Loucy (cell line): ENCODE data around the gene DLGAP1.

Source experiments
- H2AFZ ChIP-seq: fragments of 200-600 bp; sonication (generic); 2 replicates; pipeline ENCODE4 v1.6.0; 2016; ENCODE audit warnings: antibody characterized with exemption, mild to moderate bottlenecking, low read length, moderate library complexity
- H3F3A ChIP-seq: fragments of 200-600 bp; 2 replicates; pipeline ENCODE4 v1.6.0; 2016; ENCODE audit warnings: antibody characterized with exemption, low read depth, mild to moderate bottlenecking
- H3K27me3 ChIP-seq: fragments of 200-600 bp; sonication (generic); 2 replicates; pipeline ENCODE4 v1.6.1; 2014; ENCODE audit warnings: low read length, mild to moderate bottlenecking; ENCODE audit not compliant: insufficient read depth, poor library complexity, severe bottlenecking
- H3K36me3 ChIP-seq: fragments of 200-600 bp; sonication (generic); 2 replicates; pipeline ENCODE4 v1.6.1; 2016; ENCODE audit warnings: low read length; ENCODE audit not compliant: insufficient read depth
- H3K4me1 ChIP-seq: fragments of 200-600 bp; sonication (generic); 2 replicates; pipeline ENCODE4 v1.5.1; 2014; ENCODE audit warnings: low read length, mild to moderate bottlenecking; ENCODE audit not compliant: insufficient read depth, poor library complexity, severe bottlenecking
- H3K4me2 ChIP-seq: fragments of 200-600 bp; sonication (generic); 2 replicates; pipeline ENCODE4 v1.6.0; 2014; ENCODE audit warnings: antibody characterized with exemption, low read length, low read depth, mild to moderate bottlenecking; ENCODE audit not compliant: poor library complexity, severe bottlenecking
- H3K4me3 ChIP-seq: fragments of 200-600 bp; sonication (generic); 2 replicates; pipeline ENCODE4 v1.5.1; 2014; ENCODE audit warnings: low read length, mild to moderate bottlenecking, mixed read lengths; ENCODE audit not compliant: poor library complexity, severe bottlenecking
- H3K79me2 ChIP-seq: fragments of 200-600 bp; sonication (generic); 2 replicates; pipeline ENCODE4 v1.6.1; 2014; ENCODE audit warnings: low read length; ENCODE audit not compliant: insufficient read depth
- H3K9ac ChIP-seq: fragments of 200-600 bp; sonication (generic); 2 replicates; pipeline ENCODE4 v1.6.0; 2014; ENCODE audit warnings: mild to moderate bottlenecking, low read depth, low read length, moderate library complexity; ENCODE audit not compliant: poor library complexity, severe bottlenecking
- H3K9me2 ChIP-seq: fragments of 200-600 bp; sonication (generic); replicated peaks from 2 replicates; pipeline ENCODE4 v1.6.1; 2016; ENCODE audit warnings: low read depth, low read length, mixed read lengths
- H3K9me3 ChIP-seq: fragments of 200-600 bp; sonication (generic); 2 replicates; pipeline ENCODE4 v1.6.1; 2014; ENCODE audit warnings: mild to moderate bottlenecking, antibody characterized with exemption, low read length, low read depth; ENCODE audit not compliant: insufficient read depth
- H4K20me1 ChIP-seq: fragments of 200-600 bp; sonication (generic); 2 replicates; pipeline ENCODE4 v1.6.0; 2014; ENCODE audit warnings: antibody characterized with exemption, low read length, mild to moderate bottlenecking; ENCODE audit not compliant: insufficient read depth, poor library complexity, severe bottlenecking
- EZH2phosphoT487 ChIP-seq: fragments of 200-600 bp; IDR thresholded peaks from 2 replicates; pipeline ENCODE4 v1.6.1; 2018; ENCODE audit warnings: antibody characterized with exemption, mild to moderate bottlenecking, moderate library complexity, borderline replicate concordance
- TF ChIP-seq, protein P1 (sequence below): fragments of 200-600 bp; sonication (generic); conservative IDR thresholded peaks from 2 replicates; pipeline ENCODE4 v1.5.1; 2014; ENCODE audit warnings: mild to moderate bottlenecking, antibody characterized with exemption, low read length

The DLGAP1 gene

DNA sequence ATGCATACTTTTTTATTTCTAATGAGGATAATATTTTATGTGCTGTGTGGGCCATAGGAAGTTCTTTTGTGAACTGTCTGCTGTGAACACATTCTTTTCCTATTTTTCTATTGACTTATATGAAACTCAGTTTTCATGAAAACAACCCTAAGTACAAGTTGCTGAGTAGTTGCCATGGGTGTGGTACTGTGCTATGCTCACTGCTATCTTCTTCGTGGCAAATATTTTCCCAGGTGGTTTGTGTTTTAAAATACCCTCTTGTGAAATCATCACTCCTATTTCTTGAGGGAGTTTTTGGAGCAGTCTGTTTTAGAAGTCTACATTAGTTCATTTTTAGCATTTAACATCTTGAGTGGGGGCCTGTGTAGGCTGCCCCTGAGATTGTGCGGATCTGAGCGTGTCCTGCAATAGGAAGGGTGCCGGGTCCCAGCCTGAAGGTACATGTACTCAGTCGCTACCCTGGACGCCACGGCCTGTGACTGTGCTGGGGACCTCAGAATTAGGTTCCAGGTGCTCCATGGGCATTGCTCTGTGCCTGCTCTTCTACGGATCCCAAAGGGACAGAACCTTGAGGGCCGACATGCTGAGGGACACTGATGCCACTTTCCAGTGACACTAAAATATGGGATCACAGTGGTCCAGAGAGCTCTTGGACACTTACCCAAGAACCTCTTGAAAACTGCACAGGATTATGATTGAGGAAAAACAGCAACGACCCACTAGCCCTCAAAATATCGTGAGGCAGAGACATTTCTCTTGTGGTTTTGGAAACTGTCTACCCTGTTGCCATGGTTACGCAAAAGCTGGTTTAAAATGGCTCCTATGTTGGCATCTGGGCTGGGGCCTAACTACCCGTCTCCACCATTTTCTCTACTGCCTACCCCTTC lies 524.7 kb downstream of the DLGAP1 start:
- Histone ChIP-seq H3K9me2 (no peaks in the 10 kb centered on the region), H3K4me1 (no peaks in the 10 kb centered on the region), H3F3A (no peaks in the 10 kb centered on the region), H3K4me2 (no peak overlapping the region), H3K9me3 (peaks cover 3% of the 10 kb centered on the region; the same call in 1 of the 2 replicates), H3K27me3 (no peaks in the 10 kb centered on the region), H2AFZ (no peak overlapping the region), H4K20me1 (no peaks in the 10 kb centered on the region), H3K79me2 (no peaks in the 10 kb centered on the region), H3K36me3 (no peaks in the 10 kb centered on the region), H3K9ac (no peak overlapping the region), H3K4me3 (no peak overlapping the region)
- TF ChIP-seq, protein P1, sequence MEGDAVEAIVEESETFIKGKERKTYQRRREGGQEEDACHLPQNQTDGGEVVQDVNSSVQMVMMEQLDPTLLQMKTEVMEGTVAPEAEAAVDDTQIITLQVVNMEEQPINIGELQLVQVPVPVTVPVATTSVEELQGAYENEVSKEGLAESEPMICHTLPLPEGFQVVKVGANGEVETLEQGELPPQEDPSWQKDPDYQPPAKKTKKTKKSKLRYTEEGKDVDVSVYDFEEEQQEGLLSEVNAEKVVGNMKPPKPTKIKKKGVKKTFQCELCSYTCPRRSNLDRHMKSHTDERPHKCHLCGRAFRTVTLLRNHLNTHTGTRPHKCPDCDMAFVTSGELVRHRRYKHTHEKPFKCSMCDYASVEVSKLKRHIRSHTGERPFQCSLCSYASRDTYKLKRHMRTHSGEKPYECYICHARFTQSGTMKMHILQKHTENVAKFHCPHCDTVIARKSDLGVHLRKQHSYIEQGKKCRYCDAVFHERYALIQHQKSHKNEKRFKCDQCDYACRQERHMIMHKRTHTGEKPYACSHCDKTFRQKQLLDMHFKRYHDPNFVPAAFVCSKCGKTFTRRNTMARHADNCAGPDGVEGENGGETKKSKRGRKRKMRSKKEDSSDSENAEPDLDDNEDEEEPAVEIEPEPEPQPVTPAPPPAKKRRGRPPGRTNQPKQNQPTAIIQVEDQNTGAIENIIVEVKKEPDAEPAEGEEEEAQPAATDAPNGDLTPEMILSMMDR, result no peak
- no peak for TF ChIP-seq EZH2phosphoT487

DNA sequence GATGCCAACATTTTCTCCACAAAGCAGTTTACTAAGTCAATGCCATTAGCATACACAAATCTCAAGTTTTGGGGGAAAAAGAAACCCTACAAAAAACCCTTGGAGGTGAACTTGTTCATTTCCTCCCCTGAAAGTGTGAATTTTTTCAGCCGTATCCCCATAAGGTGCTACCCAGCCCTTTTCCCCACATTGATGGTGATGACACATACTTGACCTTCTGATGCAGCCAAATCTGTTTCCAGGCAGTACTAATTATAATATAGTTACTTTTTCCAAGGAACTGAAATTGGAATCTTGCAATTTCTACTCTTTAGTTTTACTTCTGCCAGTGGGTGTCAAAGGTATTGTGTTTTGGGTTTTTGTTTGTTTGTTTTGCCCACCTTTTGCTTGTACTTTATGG lies 530.7 kb downstream of the DLGAP1 start:
- Histone ChIP-seq H3K4me2 (no peak overlapping the region), H3K27me3 (no peaks in the 10 kb centered on the region), H2AFZ (no peak overlapping the region), H3K4me3 (no peak overlapping the region), H4K20me1 (no peaks in the 10 kb centered on the region), H3K9ac (no peak overlapping the region), H3K9me3 (no peaks in the 10 kb centered on the region), H3K4me1 (no peaks in the 10 kb centered on the region), H3K36me3 (no peaks in the 10 kb centered on the region), H3F3A (no peaks in the 10 kb centered on the region), H3K9me2 (no peaks in the 10 kb centered on the region), H3K79me2 (no peaks in the 10 kb centered on the region)
- no peak for TF ChIP-seq EZH2phosphoT487
- TF ChIP-seq, protein P1, result no peak

DNA sequence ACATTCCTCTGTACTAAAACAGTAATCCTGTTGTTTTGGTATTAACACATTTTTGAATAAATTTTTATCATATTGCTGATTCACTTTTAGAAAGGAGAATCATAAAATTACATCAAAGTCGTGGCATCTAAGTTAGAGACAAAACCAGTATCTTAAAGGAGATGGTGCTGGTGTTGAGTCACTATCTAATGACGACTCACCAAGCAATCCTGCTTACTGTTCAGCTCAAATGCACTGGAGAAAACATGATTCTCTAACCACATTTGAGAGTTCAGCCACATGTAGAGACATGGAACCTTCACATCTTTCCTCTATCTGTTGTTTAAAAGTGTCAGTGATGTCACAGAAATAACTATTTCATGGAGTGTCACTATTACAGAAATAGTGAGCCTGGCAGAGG lies 531.4 kb downstream of the DLGAP1 start:
- no peaks in the 10 kb centered on the region for H3F3A ChIP-seq
- no peaks in the 10 kb centered on the region for H3K4me1 ChIP-seq
- H3K4me3 ChIP-seq, result no peak overlapping the region
- TF ChIP-seq, protein P1, result no peak
- no peak for TF ChIP-seq EZH2phosphoT487
- no peak overlapping the region for H3K9ac ChIP-seq
- no peaks in the 10 kb centered on the region for H3K79me2 ChIP-seq
- no peaks in the 10 kb centered on the region for H3K9me3 ChIP-seq
- no peaks in the 10 kb centered on the region for H3K9me2 ChIP-seq
- no peak overlapping the region for H2AFZ ChIP-seq
- H4K20me1 ChIP-seq, result no peaks in the 10 kb centered on the region
- H3K36me3 ChIP-seq, result no peaks in the 10 kb centered on the region
- H3K4me2 ChIP-seq, result no peak overlapping the region
- no peaks in the 10 kb centered on the region for H3K27me3 ChIP-seq
